ENCODE data around the gene PCDHA8.
"Not testable (repeated sequence)": the region's sequence is repeated elsewhere in the genome, so short reads cannot be mapped to it uniquely, and the experiment has no call there.

The PCDHA8 gene, protein sequence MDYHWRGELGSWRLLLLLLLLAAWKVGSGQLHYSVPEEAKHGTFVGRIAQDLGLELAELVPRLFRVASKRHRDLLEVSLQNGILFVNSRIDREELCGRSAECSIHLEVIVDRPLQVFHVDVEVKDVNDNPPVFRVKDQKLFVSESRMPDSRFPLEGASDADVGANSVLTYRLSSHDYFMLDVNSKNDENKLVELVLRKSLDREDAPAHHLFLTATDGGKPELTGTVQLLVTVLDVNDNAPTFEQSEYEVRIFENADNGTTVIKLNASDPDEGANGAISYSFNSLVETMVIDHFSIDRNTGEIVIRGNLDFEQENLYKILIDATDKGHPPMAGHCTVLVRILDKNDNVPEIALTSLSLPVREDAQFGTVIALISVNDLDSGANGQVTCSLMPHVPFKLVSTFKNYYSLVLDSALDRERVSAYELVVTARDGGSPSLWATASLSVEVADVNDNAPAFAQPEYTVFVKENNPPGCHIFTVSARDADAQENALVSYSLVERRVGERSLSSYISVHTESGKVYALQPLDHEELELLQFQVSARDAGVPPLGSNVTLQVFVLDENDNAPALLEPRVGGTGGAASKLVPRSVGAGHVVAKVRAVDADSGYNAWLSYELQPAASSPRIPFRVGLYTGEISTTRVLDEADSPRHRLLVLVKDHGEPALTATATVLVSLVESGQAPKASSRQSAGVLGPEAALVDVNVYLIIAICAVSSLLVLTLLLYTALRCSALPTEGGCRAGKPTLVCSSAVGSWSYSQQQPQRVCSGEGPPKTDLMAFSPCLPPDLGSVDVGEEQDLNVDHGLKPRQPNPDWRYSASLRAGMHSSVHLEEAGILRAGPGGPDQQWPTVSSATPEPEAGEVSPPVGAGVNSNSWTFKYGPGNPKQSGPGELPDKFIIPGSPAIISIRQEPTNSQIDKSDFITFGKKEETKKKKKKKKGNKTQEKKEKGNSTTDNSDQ

DNA sequence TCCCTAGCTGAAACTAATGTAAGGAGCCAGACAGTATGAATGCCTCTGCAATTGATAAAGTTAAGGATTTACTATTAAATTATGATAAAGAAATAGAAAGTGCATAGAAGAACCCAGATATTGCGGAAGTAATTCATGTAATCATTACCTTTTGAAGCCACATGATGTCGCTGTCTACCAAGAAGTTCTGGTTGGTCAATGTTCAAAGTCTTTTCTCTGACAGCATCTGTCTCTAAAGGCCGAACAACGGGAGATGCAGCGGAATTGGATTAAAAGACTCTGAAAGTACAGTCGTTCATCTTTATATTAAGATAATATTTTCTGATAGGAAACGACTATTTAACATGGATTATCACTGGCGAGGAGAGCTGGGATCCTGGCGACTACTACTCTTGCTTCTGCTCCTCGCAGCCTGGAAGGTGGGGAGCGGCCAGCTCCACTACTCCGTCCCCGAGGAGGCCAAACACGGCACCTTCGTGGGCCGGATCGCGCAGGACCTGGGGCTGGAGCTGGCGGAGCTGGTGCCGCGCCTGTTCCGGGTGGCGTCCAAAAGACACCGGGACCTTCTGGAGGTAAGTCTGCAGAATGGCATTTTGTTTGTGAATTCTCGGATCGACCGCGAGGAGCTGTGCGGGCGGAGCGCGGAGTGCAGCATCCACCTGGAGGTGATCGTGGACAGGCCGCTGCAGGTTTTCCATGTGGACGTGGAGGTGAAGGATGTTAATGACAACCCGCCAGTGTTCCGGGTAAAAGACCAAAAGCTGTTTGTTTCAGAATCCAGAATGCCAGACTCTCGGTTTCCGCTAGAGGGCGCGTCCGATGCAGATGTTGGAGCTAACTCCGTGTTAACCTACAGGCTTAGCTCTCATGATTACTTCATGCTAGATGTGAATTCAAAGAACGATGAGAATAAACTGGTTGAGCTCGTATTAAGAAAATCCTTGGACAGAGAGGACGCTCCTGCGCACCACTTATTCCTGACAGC lies at the start of gene PCDHA8:
Gene PCDHA8, plus strand, starts transcription at position 210 of the 985 bp plus-strand sequence. Its CDS starts 135 bp downstream, at position 345.
- DNase-seq = no peak

DNA sequence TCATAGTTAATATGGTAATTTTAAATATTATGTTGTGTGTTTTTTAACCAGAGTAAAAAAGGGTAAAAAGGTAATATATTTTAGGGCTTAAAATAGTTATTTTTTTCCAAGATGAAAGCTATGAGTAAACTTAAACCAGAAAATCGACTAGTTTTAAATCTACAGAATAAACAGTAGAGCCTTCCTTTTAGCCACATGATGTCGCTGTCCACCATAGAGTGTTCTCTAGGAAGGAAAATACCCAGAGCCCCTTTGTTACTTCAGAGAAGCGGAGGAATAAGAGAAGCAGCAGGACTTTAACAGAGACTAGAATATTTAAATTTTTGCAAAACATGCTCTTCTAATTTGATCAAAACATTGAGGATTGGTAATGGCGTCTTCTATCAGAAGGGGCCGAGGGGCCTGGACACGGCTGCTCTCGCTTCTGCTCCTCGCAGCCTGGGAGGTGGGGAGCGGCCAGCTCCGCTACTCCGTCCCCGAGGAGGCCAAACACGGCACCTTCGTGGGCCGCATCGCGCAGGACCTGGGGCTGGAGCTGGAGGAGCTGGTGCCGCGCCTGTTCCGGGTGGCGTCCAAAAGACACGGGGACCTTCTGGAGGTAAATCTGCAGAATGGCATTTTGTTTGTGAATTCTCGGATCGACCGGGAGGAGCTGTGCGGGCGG lies 46.3 kb upstream of the PCDHA8 start, which contains the start of gene PCDHA2:
Gene PCDHA2, plus strand, starts transcription at position 258 of the 664 bp plus-strand sequence.
- no peak for DNase-seq

DNA sequence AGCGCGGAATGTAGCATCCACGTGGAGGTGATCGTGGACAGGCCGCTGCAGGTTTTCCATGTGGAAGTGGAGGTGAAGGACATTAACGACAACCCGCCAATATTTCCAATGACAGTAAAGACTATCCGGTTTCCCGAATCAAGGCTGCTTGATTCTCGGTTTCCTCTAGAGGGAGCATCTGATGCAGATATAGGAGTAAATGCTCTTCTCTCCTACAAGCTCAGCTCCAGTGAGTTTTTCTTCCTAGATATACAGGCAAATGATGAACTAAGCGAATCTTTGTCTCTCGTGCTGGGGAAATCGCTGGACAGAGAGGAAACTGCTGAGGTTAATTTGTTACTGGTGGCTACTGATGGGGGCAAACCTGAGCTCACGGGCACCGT lies 45.7 kb upstream of the PCDHA8 start:
- no peak for DNase-seq

DNA sequence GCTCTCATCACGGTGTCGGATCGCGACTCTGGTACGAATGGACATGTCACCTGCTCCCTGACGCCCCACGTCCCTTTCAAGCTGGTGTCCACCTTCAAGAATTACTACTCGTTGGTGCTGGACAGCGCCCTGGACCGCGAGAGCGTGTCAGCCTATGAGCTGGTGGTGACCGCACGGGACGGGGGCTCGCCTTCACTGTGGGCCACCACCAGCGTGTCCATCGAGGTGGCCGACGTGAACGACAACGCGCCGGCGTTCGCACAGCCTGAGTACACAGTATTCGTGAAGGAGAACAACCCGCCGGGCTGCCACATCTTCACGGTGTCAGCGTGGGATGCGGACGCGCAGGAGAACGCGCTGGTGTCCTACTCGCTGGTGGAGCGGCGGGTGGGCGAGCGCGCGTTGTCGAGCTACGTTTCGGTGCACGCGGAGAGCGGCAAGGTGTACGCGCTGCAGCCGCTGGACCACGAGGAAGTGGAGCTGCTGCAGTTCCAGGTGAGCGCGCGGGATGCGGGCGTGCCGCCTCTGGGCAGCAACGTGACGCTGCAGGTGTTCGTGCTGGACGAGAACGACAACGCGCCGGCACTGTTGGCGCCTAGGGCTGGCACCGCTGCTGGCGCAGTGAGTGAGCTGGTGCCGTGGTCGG lies 44.8 kb upstream of the PCDHA8 start:
- not testable (repeated sequence) for DNase-seq

DNA sequence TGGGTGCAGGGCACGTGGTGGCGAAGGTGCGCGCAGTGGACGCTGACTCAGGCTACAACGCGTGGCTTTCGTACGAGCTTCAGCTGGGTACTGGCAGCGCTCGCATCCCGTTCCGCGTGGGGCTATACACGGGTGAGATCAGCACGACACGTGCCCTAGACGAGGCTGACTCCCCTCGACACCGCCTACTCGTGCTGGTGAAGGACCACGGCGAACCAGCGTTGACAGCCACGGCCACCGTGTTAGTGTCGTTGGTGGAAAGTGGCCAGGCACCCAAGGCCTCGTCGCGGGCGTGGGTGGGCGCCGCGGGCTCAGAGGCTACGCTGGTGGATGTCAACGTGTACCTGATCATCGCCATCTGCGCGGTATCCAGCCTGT lies 44.3 kb upstream of the PCDHA8 start:
- no peak for DNase-seq

DNA sequence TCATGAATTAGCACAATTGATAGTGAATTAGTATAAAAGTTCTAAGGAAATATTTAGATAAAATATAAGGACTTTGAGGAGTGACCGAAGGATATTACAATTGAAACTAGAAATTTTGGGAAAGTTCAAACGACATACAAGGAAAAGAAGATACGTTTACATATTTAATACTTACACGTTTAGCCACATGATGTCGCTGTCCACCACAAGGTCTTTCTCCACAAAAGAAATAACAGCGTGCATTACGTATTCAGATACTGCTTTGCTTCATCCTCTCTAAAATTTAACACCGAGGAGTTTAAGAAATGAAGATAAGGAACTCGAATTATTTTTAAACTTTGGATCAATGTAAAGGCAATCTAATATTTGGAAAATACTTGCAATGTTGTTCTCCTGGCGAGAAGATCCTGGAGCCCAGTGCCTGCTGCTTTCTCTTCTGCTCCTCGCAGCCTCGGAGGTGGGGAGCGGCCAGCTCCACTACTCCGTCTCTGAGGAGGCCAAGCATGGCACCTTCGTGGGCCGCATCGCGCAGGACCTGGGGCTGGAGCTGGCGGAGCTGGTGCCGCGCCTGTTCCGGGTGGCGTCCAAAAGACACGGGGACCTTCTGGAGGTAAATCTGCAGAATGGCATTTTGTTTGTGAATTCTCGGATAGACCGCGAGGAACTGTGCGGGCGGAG lies 40.0 kb upstream of the PCDHA8 start, which contains the start of gene PCDHA3:
Gene PCDHA3, plus strand, starts transcription at position 242 of the 678 bp plus-strand sequence.
- DNase-seq = no peak

DNA sequence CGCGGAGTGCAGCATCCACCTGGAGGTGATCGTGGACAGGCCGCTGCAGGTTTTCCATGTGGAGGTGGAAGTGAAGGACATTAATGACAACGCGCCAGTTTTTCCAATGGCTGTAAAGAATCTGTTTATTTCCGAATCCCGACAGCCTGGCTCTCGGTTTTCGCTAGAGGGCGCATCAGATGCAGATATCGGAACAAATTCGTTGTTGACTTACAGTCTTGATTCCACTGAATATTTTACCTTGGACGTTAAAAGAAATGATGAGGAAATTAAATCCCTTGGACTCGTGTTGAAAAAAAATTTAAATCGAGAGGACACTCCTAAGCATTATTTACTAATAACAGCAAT lies 39.5 kb upstream of the PCDHA8 start:
- no peak for DNase-seq

DNA sequence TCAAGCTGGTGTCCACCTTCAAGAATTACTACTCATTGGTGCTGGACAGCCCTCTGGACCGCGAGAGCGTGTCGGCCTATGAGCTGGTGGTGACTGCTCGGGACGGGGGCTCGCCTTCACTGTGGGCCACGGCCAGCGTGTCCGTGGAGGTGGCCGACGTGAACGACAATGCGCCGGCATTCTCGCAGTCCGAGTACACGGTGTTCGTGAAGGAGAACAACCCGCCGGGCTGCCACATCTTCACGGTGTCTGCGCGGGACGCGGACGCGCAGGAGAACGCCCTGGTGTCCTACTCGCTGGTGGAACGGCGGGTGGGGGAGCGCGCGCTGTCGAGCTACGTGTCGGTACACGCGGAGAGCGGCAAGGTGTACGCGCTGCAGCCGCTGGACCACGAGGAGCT lies 38.6 kb upstream of the PCDHA8 start:
- DNase-seq = not testable (repeated sequence)

DNA sequence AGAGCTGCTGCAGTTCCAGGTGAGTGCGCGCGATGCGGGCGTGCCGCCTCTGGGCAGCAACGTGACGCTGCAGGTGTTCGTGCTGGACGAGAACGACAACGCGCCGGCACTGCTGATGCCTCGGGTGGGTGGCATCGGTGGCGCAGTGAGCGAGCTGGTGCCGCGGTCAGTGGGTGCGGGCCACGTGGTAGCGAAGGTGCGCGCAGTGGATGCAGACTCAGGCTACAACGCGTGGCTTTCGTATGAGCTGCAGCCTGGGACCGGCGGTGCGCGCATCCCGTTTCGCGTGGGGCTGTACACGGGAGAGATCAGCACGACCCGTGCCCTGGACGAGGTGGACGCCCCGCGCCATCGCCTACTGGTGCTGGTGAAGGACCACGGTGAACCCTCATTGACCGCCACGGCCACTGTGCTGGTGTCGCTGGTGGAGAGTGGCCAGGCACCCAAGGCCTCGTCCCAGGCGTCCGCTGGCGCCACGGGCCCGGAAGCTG lies 38.2 kb upstream of the PCDHA8 start:
- DNase-seq = no peak

DNA sequence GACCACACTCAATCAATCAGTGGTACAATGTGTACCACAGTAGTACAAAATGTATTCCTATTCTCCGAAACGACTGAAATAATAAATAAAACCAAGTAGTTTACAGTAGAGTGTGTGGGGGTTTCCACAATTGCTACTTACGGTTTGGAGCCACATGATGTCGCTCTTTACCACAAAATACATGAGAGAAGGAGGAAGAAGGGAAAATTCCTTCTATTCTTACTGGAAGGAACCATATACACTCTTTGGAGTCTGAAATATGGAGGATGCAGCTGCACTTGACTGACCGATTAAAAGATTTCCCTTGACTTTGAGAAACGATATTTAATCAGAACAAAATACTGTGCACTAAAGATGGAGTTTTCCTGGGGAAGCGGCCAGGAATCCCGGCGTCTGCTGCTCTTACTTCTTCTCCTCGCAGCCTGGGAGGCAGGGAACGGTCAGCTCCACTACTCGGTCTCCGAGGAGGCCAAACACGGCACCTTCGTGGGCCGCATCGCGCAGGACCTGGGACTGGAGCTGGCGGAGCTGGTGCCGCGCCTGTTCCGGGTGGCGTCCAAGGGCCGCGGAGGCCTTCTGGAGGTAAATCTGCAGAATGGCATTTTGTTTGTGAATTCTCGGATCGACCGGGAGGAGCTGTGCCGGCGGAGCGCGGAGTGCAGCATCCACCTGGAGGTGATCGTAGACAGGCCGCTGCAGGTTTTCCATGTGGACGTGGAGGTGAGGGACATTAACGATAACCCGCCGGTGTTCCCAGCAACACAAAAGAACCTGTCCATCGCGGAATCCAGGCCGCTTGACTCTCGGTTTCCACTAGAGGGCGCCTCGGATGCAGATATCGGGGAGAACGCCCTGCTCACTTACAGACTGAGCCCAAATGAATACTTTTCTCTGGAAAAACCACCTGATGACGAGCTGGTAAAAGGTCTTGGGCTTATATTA lies 33.9 kb upstream of the PCDHA8 start, which contains the start of gene PCDHA4:
Gene PCDHA4, plus strand, starts transcription at position 235 of the 942 bp plus-strand sequence.
- no peak for DNase-seq

DNA sequence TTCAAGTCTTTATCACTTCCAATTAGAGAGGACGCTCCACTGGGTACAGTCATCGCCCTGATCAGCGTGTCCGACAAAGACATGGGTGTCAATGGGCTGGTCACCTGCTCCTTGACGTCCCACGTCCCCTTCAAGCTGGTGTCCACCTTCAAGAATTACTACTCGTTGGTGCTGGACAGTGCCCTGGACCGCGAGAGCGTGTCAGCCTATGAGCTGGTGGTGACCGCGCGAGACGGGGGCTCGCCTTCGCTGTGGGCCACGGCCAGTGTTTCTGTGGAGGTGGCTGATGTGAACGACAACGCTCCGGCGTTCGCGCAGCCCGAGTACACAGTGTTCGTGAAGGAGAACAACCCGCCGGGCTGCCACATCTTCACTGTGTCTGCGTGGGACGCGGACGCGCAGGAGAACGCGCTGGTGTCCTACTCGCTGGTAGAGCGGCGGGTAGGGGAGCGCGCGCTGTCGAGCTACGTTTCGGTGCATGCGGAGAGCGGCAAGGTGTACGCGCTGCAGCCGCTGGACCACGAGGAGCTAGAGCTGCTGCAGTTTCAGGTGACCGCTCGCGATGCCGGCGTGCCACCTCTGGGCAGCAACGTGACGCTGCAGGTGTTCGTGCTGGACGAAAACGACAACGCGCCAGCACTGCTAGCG lies 32.6 kb upstream of the PCDHA8 start:
- DNase-seq = not testable (repeated sequence)

DNA sequence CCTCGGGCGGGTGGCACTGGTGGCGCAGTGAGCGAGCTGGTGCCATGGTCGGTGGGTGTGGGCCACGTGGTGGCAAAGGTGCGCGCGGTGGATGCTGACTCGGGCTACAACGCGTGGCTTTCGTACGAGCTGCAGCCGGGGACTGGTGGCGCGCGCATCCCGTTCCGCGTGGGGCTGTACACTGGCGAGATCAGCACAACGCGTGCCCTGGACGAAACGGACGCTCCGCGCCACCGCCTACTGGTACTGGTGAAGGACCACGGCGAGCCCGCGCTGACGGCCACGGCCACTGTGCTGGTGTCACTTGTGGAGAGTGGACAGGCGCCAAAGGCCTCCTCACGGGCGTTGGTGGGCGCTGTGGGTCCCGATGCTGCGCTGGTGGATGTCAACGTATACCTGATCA lies 32.1 kb upstream of the PCDHA8 start:
- no peak for DNase-seq

DNA sequence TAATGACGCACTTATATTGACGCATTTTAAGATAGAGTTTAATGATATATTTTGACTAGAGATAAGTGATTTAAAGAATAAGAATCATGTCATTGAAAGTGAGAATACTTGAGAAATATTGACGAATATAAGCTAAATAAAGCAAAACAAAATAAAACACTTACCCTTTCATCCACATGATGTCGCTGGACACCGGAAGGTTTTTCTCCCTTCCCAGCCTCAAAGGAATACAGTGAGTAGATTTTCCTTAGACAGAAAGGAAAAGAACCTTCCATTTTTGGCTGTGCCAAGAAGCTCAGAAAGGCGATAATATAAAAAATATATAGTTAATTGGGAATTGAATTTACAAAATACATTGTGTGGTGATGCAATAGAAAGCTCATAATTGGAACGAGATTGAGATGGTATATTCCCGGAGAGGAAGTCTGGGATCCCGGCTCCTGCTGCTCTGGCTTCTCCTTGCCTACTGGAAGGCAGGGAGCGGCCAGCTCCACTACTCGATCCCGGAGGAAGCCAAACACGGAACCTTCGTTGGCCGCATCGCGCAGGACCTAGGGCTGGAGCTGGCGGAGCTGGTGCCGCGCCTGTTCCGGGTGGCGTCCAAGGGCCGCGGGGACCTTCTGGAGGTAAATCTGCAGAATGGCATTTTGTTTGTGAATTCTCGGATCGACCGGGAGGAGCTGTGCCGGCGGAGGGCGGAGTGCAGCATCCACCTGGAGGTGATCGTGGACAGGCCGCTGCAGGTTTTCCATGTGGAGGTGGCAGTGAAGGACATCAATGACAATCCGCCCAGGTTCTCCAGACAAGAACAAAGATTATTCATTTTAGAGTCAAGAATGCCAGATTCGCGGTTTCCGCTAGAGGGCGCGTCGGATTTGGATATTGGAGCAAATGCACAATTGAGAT lies 19.4 kb upstream of the PCDHA8 start, which contains the start of gene PCDHA5:
Gene PCDHA5, plus strand, starts transcription at position 239 of the 906 bp plus-strand sequence.
- DNase-seq = no peak

DNA sequence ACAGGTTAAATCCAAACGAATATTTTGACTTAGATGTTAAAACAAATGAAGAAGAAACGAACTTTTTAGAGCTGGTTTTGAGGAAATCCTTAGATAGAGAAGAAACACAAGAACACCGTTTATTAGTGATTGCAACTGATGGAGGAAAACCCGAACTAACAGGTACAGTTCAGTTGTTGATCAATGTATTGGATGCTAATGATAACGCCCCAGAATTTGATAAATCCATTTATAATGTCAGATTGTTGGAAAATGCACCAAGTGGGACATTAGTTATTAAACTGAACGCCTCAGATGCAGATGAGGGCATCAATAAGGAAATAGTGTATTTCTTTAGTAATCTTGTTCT lies 18.7 kb upstream of the PCDHA8 start:
- DNase-seq = no peak

DNA sequence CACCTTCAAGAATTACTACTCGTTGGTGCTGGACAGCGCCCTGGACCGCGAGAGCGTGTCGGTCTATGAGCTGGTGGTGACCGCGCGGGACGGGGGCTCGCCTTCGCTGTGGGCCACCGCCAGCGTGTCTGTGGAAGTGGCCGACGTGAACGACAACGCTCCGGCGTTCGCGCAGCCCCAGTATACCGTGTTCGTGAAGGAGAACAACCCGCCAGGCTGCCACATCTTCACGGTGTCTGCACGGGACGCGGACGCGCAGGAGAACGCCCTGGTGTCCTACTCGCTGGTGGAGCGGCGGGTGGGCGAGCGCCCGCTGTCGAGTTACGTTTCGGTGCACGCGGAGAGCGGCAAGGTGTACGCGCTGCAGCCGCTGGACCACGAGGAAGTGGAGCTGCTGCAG lies 18.0 kb upstream of the PCDHA8 start:
- DNase-seq = not testable (repeated sequence)

DNA sequence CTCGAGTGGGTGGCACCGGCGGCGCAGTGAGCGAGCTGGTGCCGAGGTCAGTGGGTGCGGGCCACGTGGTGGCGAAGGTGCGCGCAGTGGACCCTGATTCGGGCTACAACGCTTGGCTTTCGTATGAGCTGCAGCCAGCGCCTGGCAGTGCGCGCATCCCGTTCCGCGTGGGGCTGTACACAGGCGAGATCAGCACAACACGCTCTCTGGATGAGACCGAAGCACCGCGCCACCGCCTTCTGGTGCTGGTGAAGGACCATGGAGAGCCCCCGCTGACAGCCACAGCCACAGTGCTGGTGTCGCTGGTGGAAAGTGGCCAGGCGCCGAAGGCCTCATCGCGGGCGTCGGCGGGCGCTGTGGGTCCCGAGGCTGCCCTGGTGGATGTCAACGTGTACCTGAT lies 17.5 kb upstream of the PCDHA8 start:
- DNase-seq = no peak

DNA sequence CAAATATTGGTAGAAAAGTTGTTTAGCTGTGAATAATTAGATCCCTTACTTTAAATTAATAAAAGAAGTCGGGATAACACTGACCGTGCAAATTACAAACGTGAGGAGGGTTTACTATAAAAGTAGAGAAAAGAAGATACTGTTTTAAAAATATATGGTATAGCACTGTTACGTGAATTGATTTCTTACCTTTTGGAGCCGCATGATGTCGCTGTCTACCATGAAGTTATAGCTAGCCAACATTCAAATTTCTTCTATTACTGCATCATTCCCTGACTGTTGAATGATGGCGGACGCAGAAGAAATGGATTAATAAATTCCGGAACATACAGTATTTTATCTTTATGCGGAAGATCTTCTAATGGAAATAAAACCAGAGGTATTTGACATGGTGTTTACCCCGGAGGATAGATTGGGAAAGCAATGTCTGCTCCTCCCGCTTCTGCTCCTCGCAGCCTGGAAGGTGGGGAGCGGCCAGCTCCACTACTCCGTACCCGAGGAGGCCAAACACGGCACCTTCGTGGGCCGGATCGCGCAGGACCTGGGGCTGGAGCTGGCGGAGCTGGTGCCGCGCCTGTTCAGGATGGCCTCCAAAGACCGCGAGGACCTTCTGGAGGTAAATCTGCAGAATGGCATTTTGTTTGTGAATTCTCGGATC lies 13.2 kb upstream of the PCDHA8 start, which contains the start of gene PCDHA6:
Gene PCDHA6, plus strand, starts transcription at position 257 of the 658 bp plus-strand sequence. Its CDS starts 132 bp downstream, at position 389.
- no peak for DNase-seq
